Fibroblast of the aortic adventitia (primary cell): ENCODE results near the gene MTA1. TPM values are rescaled to one million over a fixed set of nuclear protein-coding genes. Genes with fewer than 3 reads are reported as not detected.

Experiments used
- DNase-seq: peaks from one replicate; pipeline ENCODE4 v3.0.0-alpha.2; 2010; ENCODE audit warnings: low read depth
- H3K4me3 ChIP-seq: 2 replicates; pipeline ENCODE4 v1.5.1; 2011; ENCODE audit warnings: low read depth, mild to moderate bottlenecking, control low read depth, low read length, moderate library complexity
- total RNA-seq: library from RNA; depleted of rRNA; stranded (reverse); fragments of >200 nt; gene quantifications from 2 replicates; pipeline ENCODE4 v1.2.3, GENCODE V29; 2012; ENCODE audit warnings: low replicate concordance
- TF ChIP-seq, protein P1 (sequence below): IDR thresholded peaks from 2 replicates; pipeline ENCODE4 v1.5.1; 2011; ENCODE audit warnings: mild to moderate bottlenecking, low read length, control low read depth, inconsistent platforms; ENCODE audit not compliant: insufficient read depth

The MTA1 gene
- total RNA-seq, 1 donor: 44.4 TPM

DNA sequence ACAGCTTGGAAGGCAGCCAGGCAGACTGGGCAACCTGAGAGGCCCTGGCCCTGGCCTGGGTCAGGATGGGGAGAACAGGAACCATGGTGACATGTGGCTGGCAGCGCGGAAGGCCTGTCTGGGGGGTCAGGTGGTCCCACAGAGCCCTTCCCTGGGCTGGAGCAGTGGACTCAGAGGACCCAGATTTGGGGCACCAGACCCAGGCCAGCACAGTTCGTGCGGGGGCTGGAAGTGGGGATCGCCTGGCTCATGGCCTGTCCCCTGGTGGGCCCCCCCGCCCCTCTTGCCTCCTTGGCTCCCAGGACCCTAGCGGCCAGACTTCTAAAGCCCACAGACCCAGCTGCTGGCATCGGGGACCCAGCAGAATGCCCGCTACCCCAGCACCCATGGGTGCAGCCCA is 21.4 kb downstream of the MTA1 start:
- no peak overlapping the region for H3K4me3 ChIP-seq
- no peak for DNase-seq
- TF ChIP-seq, protein P1, sequence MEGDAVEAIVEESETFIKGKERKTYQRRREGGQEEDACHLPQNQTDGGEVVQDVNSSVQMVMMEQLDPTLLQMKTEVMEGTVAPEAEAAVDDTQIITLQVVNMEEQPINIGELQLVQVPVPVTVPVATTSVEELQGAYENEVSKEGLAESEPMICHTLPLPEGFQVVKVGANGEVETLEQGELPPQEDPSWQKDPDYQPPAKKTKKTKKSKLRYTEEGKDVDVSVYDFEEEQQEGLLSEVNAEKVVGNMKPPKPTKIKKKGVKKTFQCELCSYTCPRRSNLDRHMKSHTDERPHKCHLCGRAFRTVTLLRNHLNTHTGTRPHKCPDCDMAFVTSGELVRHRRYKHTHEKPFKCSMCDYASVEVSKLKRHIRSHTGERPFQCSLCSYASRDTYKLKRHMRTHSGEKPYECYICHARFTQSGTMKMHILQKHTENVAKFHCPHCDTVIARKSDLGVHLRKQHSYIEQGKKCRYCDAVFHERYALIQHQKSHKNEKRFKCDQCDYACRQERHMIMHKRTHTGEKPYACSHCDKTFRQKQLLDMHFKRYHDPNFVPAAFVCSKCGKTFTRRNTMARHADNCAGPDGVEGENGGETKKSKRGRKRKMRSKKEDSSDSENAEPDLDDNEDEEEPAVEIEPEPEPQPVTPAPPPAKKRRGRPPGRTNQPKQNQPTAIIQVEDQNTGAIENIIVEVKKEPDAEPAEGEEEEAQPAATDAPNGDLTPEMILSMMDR: no peak

DNA sequence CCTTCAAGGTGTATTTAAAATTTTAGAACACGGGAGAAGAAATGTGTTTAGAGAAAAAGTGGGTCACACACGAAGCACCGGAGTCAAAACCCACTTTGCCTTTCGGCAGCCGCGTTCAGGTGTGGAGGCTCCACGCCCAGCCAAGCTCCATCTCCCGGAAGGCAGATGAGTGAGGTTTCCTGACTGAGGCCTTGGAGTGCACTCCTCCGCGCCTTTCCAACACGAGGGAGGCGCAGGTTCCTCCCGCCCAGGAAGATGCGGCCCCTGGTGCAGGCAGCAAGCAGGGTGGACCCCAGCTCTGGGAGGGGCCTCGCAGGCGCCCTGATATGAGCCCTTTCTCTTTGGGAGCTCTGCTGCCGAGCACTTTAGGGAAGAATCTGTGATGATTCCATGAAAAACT is 22.5 kb downstream of the MTA1 start:
- H3K4me3 ChIP-seq: no peak overlapping the region
- TF ChIP-seq, protein P1: no peak
- DNase-seq: no peak

DNA sequence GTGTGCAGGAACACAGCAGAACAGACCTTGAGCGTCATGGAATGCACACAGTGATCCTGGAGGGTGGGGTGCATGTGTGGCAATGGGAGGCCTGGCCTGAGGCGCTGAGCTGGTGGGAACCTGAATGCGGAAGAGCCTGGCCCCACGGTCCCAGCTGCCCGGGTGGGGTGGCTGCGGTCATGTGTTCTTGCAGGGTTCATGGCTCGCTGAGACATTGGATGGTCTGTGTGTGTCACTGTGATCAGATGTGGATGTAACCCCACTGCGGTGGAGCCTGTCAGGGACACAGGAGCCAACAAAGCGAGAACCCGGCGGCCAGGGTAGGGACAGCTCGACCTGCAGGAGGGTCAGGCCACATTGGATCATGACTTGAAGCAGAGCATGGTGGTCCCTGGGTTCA is 23.2 kb downstream of the MTA1 start:
- DNase-seq: no peak
- TF ChIP-seq, protein P1: no peak
- H3K4me3 ChIP-seq: no peak overlapping the region

DNA sequence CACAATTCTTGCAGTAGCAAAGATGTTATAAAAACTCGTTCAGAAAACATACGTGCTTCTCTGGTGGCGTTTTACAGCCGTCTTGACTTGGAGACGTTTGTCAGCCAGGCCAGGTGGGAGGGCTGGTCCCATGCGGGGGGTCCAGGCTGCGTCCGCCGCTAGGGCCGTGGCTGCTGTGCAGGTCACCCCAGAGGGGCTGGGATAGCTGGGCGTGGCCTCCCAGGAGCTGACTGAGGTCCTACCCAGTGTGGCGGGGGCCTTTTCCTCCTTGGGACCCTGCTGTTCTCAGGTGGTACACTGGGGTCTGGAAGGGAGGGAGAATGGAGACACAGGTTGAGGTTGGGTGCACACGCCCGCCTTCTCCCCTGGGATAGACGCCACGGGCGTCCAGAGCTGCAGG is 25.2 kb downstream of the MTA1 start:
- TF ChIP-seq, protein P1: no peak
- no peak for DNase-seq
- H3K4me3 ChIP-seq: no peak overlapping the region

DNA sequence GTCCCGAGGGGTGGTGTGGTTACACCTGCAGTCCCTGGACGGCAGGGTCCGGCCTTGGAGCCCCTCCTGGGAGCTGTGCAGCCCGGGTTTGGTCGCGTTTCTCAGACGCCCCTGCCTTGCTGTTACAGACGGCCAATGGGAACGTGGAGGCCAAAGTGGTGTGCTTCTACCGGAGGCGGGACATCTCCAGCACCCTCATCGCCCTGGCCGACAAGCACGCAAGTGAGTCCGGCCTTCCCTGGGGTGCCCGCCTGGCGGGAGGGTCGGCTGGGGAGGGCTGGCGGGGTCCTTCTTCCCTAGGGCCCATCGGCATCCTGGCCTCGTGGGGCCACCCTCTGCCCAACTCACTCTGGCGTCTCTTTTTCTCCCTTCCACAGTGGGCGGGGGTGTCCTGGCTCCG is 25.7 kb downstream of the MTA1 start:
- TF ChIP-seq, protein P1: no peak
- DNase-seq: no peak
- no peak overlapping the region for H3K4me3 ChIP-seq

DNA sequence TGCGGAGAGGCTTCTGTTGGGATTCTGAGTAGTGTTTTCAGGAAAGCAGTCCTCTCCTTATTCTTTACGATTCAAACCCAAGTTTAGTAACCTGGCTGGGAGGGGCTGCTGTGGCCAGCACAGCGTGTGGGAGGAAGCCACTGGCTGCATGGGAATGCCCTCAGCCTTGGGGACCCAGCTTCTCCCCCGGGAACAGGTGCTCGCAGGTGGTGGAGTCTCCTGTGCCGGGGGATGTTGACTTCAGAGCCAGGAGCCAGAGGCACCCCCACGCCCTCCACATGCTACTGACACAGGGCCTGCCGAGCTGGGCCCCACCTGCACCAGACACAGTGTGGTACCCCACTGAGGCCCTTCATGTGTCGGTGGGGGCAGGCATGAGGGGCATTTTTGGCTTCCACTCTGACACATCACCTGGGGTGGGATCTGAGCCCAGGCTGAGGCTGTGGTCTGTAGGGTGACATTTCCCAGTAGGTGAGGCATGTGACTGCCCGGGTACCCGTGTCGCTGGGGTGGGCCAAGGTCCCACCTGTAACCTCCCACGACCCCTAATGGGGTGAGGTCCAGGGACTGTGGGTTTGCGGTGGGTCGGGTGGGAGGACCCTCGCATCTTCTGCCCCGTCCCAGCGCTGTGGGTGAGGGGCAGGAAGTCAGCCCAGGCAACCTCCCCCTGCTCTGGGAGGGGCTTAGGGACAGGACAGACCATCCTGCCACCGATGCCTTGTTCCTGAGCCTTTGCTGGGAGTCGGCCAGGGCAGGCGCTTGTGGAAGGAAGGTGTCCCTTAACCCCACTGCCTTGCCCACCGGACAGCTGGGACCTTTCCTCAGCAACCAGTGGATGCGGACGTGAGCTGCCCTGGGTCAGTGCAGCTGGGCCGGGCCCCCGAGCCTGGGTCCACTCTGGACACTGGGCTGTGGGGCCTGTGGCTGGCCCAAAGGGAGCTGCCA is 26.5 kb downstream of the MTA1 start:
- TF ChIP-seq, protein P1: no peak
- DNase-seq: no peak
- no peak overlapping the region for H3K4me3 ChIP-seq
